Sigmoid colon (tissue), 4 donors: ENCODE results near the gene MLNR.

Experiments used
- POLR2A ChIP-seq, 2 donors: fragments of 450-650 bp; IDR thresholded peaks; one replicate each; pipeline ENCODE4 v1.6.1; 2016; ENCODE audit warnings: antibody characterized with exemption in 2 of 2, mild to moderate bottlenecking in 2 of 2, moderate library complexity in 2 of 2
- POLR2AphosphoS5 ChIP-seq, 4 donors: sonication (generic); formaldehyde crosslinking; IDR thresholded peaks; one replicate each; pipeline ENCODE4 v1.6.1; 2017; ENCODE audit warnings: antibody characterized with exemption in 4 of 4
- TF ChIP-seq, protein P1 (sequence below), 4 experiments: fragments of 450-650 bp in 3 of 4; fragments of 200-600 bp in 1 of 4; IDR thresholded peaks; one replicate each; pipeline ENCODE4 v1.5.1; 2016 to 2019; ENCODE audit warnings: antibody characterized with exemption in 4 of 4, mild to moderate bottlenecking in 3 of 4, moderate library complexity in 2 of 4

DNA sequence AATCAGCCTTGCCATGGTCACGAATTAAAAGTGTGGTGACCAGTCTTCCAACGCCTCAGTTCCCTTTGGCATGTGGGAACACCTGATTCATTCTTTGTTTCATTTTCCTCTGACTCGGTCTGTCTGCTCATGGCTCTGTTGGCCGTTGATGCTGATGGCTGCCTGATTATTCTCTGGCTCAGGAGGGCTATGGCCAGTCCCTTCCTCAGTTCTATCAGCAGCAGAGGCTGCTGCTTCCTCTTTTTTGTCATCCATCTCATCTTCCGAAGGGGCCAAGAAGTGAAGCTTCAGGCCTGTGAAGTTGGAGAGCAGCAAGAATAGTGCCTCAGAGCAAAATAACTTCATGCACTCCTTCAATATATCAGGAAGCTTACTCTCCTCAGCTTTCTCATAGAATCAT lies 9.5 kb upstream of the MLNR start:
- TF ChIP-seq, protein P1, sequence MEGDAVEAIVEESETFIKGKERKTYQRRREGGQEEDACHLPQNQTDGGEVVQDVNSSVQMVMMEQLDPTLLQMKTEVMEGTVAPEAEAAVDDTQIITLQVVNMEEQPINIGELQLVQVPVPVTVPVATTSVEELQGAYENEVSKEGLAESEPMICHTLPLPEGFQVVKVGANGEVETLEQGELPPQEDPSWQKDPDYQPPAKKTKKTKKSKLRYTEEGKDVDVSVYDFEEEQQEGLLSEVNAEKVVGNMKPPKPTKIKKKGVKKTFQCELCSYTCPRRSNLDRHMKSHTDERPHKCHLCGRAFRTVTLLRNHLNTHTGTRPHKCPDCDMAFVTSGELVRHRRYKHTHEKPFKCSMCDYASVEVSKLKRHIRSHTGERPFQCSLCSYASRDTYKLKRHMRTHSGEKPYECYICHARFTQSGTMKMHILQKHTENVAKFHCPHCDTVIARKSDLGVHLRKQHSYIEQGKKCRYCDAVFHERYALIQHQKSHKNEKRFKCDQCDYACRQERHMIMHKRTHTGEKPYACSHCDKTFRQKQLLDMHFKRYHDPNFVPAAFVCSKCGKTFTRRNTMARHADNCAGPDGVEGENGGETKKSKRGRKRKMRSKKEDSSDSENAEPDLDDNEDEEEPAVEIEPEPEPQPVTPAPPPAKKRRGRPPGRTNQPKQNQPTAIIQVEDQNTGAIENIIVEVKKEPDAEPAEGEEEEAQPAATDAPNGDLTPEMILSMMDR (IDR thresholded peaks at IDR 0.05), result no peak
- TF ChIP-seq POLR2AphosphoS5 (IDR thresholded peaks at IDR 0.05) (no peak), POLR2A (IDR thresholded peaks at IDR 0.05) (no peak)
